Mesodermal cell (in vitro differentiated cells): Measurements from ENCODE around the gene GRID2.

Experiments used
- H3K27ac ChIP-seq: 2 replicates; pipeline ENCODE4 v1.7.0; 2013; ENCODE audit warnings: mild to moderate bottlenecking, low read depth, low read length, moderate library complexity; ENCODE audit not compliant: severe bottlenecking
- H3K36me3 ChIP-seq: 2 replicates; pipeline ENCODE4 v1.7.1; 2013; ENCODE audit warnings: mild to moderate bottlenecking, low read length, moderate library complexity; ENCODE audit not compliant: control insufficient read depth, insufficient read depth
- H3K4me1 ChIP-seq: one replicate; pipeline ENCODE4 v1.7.1; 2013; ENCODE audit warnings: mild to moderate bottlenecking, low read length; ENCODE audit not compliant: insufficient read depth, control insufficient read depth, poor library complexity, severe bottlenecking
- H3K4me3 ChIP-seq: 2 replicates; pipeline ENCODE4 v1.7.0; 2013; ENCODE audit warnings: low read length, control low read depth, mild to moderate bottlenecking; ENCODE audit not compliant: insufficient read depth, poor library complexity, severe bottlenecking; ENCODE audit errors: extremely low read depth
- H3K9me3 ChIP-seq: 2 replicates; pipeline ENCODE4 v1.7.1; 2013; ENCODE audit warnings: mild to moderate bottlenecking, low read length, moderate library complexity; ENCODE audit not compliant: control insufficient read depth
- WGBS, 2 experiments: methylation state at CpG; one replicate each; pipeline ENCODE4 v1.1.5; 2013; ENCODE audit warnings: missing lambda C conversion rate in 2 of 2; ENCODE audit not compliant: insufficient coverage in 2 of 2; 5-methylcytosine and 5-hydroxymethylcytosine counted together

The GRID2 gene

GRCh38 chr4:93747220-93747619, 1443.5 kb downstream of the GRID2 start:
- no peak overlapping the region for H3K27ac ChIP-seq
- H3K4me1 ChIP-seq: no peaks in the 10 kb centered on the region
- no peaks in the 10 kb centered on the region for H3K36me3 ChIP-seq
- H3K9me3 ChIP-seq: no peaks in the 10 kb centered on the region
- WGBS, 2 experiments: 92 to 100% methylated on average over 2 of the region's 2 CpGs
- no peak overlapping the region for H3K4me3 ChIP-seq

- Histone ChIP-seq H3K4me3 (no peak overlapping the region), H3K27ac (no peak overlapping the region), H3K9me3 (no peaks in the 10 kb centered on the region), H3K36me3 (no peaks in the 10 kb centered on the region), H3K4me1 (no peaks in the 10 kb centered on the region)
- WGBS, 2 experiments: 75 to 82% methylated on average over 5 to 6 of the region's 6 CpGs
Observed at GRCh38 chr4:93748373-93749291, 1444.9 kb downstream of the GRID2 start.

- H3K36me3 ChIP-seq: no peaks in the 10 kb centered on the region
- H3K27ac ChIP-seq: no peak overlapping the region
- WGBS, 2 experiments: 86 to 91% methylated on average over 2 to 3 of the region's 3 CpGs
- H3K9me3 ChIP-seq: no peaks in the 10 kb centered on the region
- H3K4me1 ChIP-seq: no peaks in the 10 kb centered on the region
- no peak overlapping the region for H3K4me3 ChIP-seq
Observed at GRCh38 chr4:93749292-93749761, 1445.6 kb downstream of the GRID2 start.

- Histone ChIP-seq H3K4me1 (no peaks in the 10 kb centered on the region), H3K9me3 (no peaks in the 10 kb centered on the region), H3K4me3 (no peak overlapping the region), H3K36me3 (no peaks in the 10 kb centered on the region), H3K27ac (no peak overlapping the region)
- 100% methylated on average over 2 of the region's 3 CpGs for WGBS, 2 experiments
Observed at GRCh38 chr4:93751411-93751810, 1447.6 kb downstream of the GRID2 start.

GRCh38 chr4:93756101-93756500, 1452.3 kb downstream of the GRID2 start:
- WGBS, 2 experiments: 75 to 100% methylated on average over 1 of the region's 2 CpGs

GRCh38 chr4:93759506-93759905, 1455.7 kb downstream of the GRID2 start:
- H3K27ac ChIP-seq: no peak overlapping the region
- H3K36me3 ChIP-seq: no peaks in the 10 kb centered on the region
- no peak overlapping the region for H3K4me3 ChIP-seq
- 75% methylated on average over 1 to 2 of the region's 2 CpGs for WGBS, 2 experiments
- H3K9me3 ChIP-seq: no peaks in the 10 kb centered on the region
- no peaks in the 10 kb centered on the region for H3K4me1 ChIP-seq

More at GRCh38 chr4:93756101-93756500, 1452.3 kb downstream of the GRID2 start:
- no peaks in the 10 kb centered on the region for H3K4me1 ChIP-seq
- no peaks in the 10 kb centered on the region for H3K9me3 ChIP-seq
- no peak overlapping the region for H3K4me3 ChIP-seq
- no peak overlapping the region for H3K27ac ChIP-seq
- H3K36me3 ChIP-seq: no peaks in the 10 kb centered on the region

GRCh38 chr4:93760284-93760683, 1456.5 kb downstream of the GRID2 start:
- no CpG with 5 or more reads among the region's 2 CpGs for WGBS, 2 experiments
- Histone ChIP-seq H3K27ac (no peak overlapping the region), H3K4me3 (no peak overlapping the region), H3K36me3 (no peaks in the 10 kb centered on the region), H3K9me3 (no peaks in the 10 kb centered on the region), H3K4me1 (no peaks in the 10 kb centered on the region)

- Histone ChIP-seq H3K27ac (no peak overlapping the region), H3K4me3 (no peak overlapping the region), H3K9me3 (no peaks in the 10 kb centered on the region), H3K4me1 (no peaks in the 10 kb centered on the region), H3K36me3 (no peaks in the 10 kb centered on the region)
- 83% methylated on average over 1 of the region's 1 CpG; no CpG with 5 or more reads in 1 of the 2 experiments for WGBS, 2 experiments
Observed at GRCh38 chr4:93761286-93761685, 1457.5 kb downstream of the GRID2 start.

- H3K4me3 ChIP-seq: no peak overlapping the region
- 0 to 7% methylated on average over 1 to 2 of the region's 5 CpGs for WGBS, 2 experiments
- no peak overlapping the region for H3K27ac ChIP-seq
- no peaks in the 10 kb centered on the region for H3K4me1 ChIP-seq
- no peaks in the 10 kb centered on the region for H3K36me3 ChIP-seq
- H3K9me3 ChIP-seq: no peaks in the 10 kb centered on the region
Observed at GRCh38 chr4:93764639-93765246, 1461.0 kb downstream of the GRID2 start.

GRCh38 chr4:93767917-93768316, 1464.2 kb downstream of the GRID2 start:
- no peak overlapping the region for H3K4me3 ChIP-seq
- H3K36me3 ChIP-seq: no peaks in the 10 kb centered on the region
- H3K4me1 ChIP-seq: no peaks in the 10 kb centered on the region
- WGBS, 2 experiments: 86 to 89% methylated on average over 2 to 5 of the region's 5 CpGs
- no peaks in the 10 kb centered on the region for H3K9me3 ChIP-seq
- H3K27ac ChIP-seq: no peak overlapping the region

GRCh38 chr4:93770201-93770600, 1466.4 kb downstream of the GRID2 start:
- Histone ChIP-seq H3K9me3 (no peaks in the 10 kb centered on the region), H3K36me3 (no peaks in the 10 kb centered on the region), H3K27ac (no peak overlapping the region), H3K4me3 (no peak overlapping the region), H3K4me1 (no peaks in the 10 kb centered on the region)
- no CpG with 5 or more reads among the region's 1 CpG for WGBS, 2 experiments
